GM21390 (cell line): ENCODE results near the gene UCKL1.
"Not testable (repeated sequence)": the region's sequence is repeated elsewhere in the genome, so short reads cannot be mapped to it uniquely, and the experiment has no call there.

Experiments used
- ATAC-seq: cut with Tn5 transposase; IDR thresholded peaks from one replicate; pipeline ENCODE4 v1.9.1; 2021; ENCODE audit not compliant: unreplicated experiment

Gene UCKL1

GRCh38 chr20:63944078-63944941 is 11.9 kb downstream of the UCKL1 start:
- no peak for ATAC-seq

- no peak for ATAC-seq
Observed at GRCh38 chr20:63943808-63944077, 12.5 kb downstream of the UCKL1 start.

GRCh38 chr20:63942969-63943807 is 13.0 kb downstream of the UCKL1 start:
- ATAC-seq: no peak

GRCh38 chr20:63942250-63942951 is 13.8 kb downstream of the UCKL1 start:
- no peak for ATAC-seq

- no peak for ATAC-seq
Observed at GRCh38 chr20:63941282-63942081, 14.7 kb downstream of the UCKL1 start.

- ATAC-seq: no peak
Observed at GRCh38 chr20:63940472-63941266, 15.5 kb downstream of the UCKL1 start.

GRCh38 chr20:63940071-63940471 is 16.1 kb downstream of the UCKL1 start:
- no peak for ATAC-seq

- ATAC-seq: no peak
Observed at GRCh38 chr20:63939061-63939935, 16.9 kb downstream of the UCKL1 start.

GRCh38 chr20:63937596-63937995 is 18.6 kb downstream of the UCKL1 start:
- no peak for ATAC-seq

GRCh38 chr20:63935447-63935846 is 20.8 kb downstream of the UCKL1 start:
- no peak for ATAC-seq

GRCh38 chr20:63934271-63935068 is 21.7 kb downstream of the UCKL1 start:
- ATAC-seq: no peak

- no peak for ATAC-seq
Observed at GRCh38 chr20:63933646-63934045, 22.6 kb downstream of the UCKL1 start.

- ATAC-seq: no peak
Observed at GRCh38 chr20:63932606-63933160, 23.5 kb downstream of the UCKL1 start.

GRCh38 chr20:63931735-63932134 is 24.5 kb downstream of the UCKL1 start:
- ATAC-seq: no peak

GRCh38 chr20:63930971-63931553 is 25.2 kb downstream of the UCKL1 start:
- ATAC-seq: no peak

- not testable (repeated sequence) for ATAC-seq
Observed at GRCh38 chr20:63929473-63929883, 26.7 kb downstream of the UCKL1 start.

- ATAC-seq: no peak
Observed at GRCh38 chr20:63929071-63929470, 27.1 kb downstream of the UCKL1 start.

GRCh38 chr20:63926298-63926697 is 29.9 kb downstream of the UCKL1 start:
- ATAC-seq: no peak
